Activated T-helper 2 cell treated with anti-CD3 and anti-CD28 coated beads, Interferon-gamma antibody, Interleukin-2, Interleukin-4, amounts not matched to agents 10 μg/mL and 5 μg/mL and 100 μg/mL, durations not matched to agents 14 hours and 24 hours and 36 hours (primary cell): Measurements from ENCODE around the gene VPS52. TPM values are rescaled to one million over a fixed set of nuclear protein-coding genes. Genes with fewer than 3 reads are reported as not detected.

Source experiments
- DNase-seq: peaks from one replicate; pipeline ENCODE4 v3.0.0; 2021; ENCODE audit warnings: low spot score
- H3K27ac Mint-ChIP-seq: one replicate; pipeline ENCODE4 v1.8.0; 2021; ENCODE audit warnings: mixed read lengths
- H3K27me3 Mint-ChIP-seq: one replicate; pipeline ENCODE4 v1.8.0; 2021; ENCODE audit warnings: low read depth, mixed read lengths
- H3K36me3 Mint-ChIP-seq: one replicate; pipeline ENCODE4 v1.8.0; 2021; ENCODE audit warnings: low read depth, mixed read lengths
- H3K4me1 Mint-ChIP-seq: one replicate; pipeline ENCODE4 v1.8.0; 2021; ENCODE audit warnings: low read depth, mixed read lengths
- H3K4me3 Mint-ChIP-seq: one replicate; pipeline ENCODE4 v1.8.0; 2021; ENCODE audit warnings: low read depth, mild to moderate bottlenecking, moderate library complexity, mixed read lengths
- H3K9me3 Mint-ChIP-seq: one replicate; pipeline ENCODE4 v1.8.0; 2021; ENCODE audit warnings: mixed read lengths
- intact Hi-C: fragments of 100-400 bp; cut with micrococcal nuclease; formaldehyde crosslinking; loops from one replicate; pipeline ENCODE4 v1.15.1; 2023
- total RNA-seq: library from RNA; stranded (reverse); gene quantifications from 2 replicates; pipeline ENCODE4 v1.2.3, GENCODE V29; 2022

VPS52 gene
- total RNA-seq, 1 donor from 2014 or later, result 56.7 TPM

DNA sequence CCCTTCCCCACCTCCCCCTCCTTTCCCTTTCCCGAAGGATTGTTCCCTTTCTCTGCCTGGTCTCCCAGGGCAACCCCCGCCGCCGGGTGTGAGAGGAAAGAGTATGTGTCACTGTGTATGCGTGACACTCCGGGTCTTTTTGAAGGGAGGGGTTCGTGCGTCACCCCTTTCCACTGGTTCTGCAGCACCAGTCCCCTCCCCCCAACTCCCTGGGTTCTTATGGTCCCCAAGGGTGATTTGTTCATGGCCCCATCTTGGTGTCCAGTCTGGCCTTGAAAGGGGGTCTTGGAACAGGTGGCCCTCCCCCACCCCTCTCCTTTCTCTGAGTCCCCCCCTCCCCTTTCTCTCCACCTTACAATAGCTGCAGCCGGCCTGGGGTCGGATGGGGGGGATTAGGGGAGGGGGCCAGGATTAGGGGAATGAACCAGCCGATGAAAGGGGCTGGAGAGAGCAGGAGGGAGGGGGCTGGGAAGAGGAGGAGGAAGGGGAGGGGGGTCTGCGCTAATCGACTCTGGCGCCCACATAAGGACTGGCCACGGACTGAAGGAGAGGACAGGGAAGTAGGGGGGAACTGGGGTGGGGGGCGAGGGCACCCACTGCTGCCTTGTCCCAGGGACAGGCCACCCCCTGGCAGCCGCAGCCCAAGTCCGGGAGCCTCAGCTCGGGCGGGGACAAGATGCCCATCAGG is 64.7 kb downstream of the VPS52 start:
- no peak overlapping the region for H3K27ac Mint-ChIP-seq

DNA sequence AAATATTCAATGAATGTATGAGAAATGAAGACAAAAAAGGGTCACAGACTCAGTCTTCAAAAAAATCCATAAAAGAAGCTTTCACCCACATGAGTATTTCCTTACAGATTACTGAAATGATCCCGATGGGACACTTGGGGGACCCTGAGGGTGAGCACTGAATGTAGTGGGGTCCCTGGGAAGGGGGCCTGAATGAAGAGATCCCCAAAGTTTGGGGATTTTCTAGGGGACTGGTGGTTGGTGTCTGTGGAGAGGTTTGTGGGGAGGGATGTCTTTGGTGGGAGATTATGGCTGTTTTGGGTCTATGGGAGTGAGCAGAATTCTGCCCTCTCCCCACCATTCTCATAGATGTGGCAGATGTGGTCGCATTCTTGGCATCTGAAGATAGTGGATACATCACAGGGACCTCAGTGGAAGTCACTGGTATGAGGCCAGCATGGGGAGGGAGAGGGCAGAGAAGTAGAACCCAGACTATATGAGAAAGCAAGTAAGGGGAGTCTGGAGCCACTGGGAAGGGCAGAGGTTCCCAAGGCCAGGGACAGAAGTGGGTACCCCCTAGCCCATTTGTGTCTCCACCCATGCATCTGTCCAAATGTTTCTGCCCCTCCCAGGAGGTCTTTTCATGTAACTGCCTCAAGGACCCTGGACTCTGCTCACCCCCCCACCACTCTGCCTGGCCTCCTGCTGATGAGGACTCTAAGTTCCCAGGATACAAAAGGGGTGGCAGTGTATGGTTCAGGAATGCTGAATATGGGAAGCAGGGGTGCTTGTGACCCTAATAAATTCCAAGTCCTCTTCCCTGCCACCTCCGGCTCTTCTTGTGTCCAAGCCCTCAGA is 65.4 kb downstream of the VPS52 start:
- H3K4me1 Mint-ChIP-seq, result peaks cover 58% of the 10 kb centered on the region
- no peaks in the 10 kb centered on the region for H3K27me3 Mint-ChIP-seq
- peaks cover 47% of the 10 kb centered on the region for H3K36me3 Mint-ChIP-seq
- no peak for DNase-seq
- intact Hi-C loops, result loop anchor here (5.0 to 10.0 kb wide), 2 partner anchors 186 to 361 kb away; partner anchors contain the start of genes KIFC1 and PSMB8
- no peaks in the 10 kb centered on the region for H3K9me3 Mint-ChIP-seq
- peak overlapping the region; percentile 97 for H3K27ac Mint-ChIP-seq
- peak overlapping the region; percentile 100 for H3K4me3 Mint-ChIP-seq

More for the DNA sequence above, 64.7 kb downstream of the VPS52 start:
- Mint-ChIP-seq H3K9me3 (no peaks in the 10 kb centered on the region), H3K36me3 (peaks cover 48% of the 10 kb centered on the region), H3K4me1 (peaks cover 53% of the 10 kb centered on the region), H3K27me3 (peaks cover under 1% of the 10 kb centered on the region), H3K4me3 (peak overlapping the region; percentile 88)
- intact Hi-C loops, result loop anchor here (5.0 to 10.0 kb wide), 2 partner anchors 185 to 362 kb away; partner anchors contain the start of genes KIFC1 and PSMB8
- no peak for DNase-seq

DNA sequence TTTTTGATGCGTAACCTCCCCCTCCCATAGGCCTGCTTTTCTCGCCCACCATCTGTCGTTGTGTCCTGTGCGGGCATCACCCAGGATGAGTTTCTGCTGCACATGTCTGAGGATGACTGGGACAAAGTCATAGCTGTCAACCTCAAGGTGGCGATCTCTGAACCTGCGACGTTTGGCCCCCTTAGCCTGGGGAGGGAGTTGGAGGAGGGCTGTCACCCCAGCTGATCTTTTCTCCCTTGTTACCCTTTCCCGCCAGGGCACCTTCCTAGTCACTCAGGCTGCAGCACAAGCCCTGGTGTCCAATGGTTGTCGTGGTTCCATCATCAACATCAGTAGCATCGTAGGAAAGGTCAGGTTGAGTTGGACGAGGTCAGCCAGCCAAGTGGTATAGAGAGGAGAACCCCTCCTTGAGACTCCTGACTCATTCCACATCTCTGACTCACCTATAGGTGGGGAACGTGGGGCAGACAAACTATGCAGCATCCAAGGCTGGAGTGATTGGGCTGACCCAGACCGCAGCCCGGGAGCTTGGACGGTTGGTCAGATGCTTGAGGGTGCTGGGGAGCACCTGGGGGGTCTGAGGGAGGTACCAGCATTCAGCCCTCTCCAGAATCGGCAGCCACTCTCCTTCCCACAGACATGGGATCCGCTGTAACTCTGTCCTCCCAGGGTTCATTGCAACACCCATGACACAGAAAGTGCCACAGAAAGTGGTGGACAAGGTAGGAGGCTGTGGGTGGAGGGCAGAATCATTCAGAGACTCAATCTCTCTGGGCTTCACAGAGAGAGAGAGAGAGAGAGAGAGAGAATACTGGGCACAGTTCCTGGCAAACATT is 66.3 kb downstream of the VPS52 start:
- intact Hi-C loops, result loop anchor here (1.0 to 10.0 kb wide), 3 partner anchors 44 to 361 kb away; partner anchors contain the start of genes KIFC1 and PSMB8
- peak overlapping the region; percentile 100 for H3K4me3 Mint-ChIP-seq
- no peaks in the 10 kb centered on the region for H3K27me3 Mint-ChIP-seq
- DNase-seq, result no peak
- peaks cover 61% of the 10 kb centered on the region for H3K4me1 Mint-ChIP-seq
- H3K9me3 Mint-ChIP-seq, result no peaks in the 10 kb centered on the region
- H3K27ac Mint-ChIP-seq, result peak overlapping the region; percentile 97
- peaks cover 48% of the 10 kb centered on the region for H3K36me3 Mint-ChIP-seq

DNA sequence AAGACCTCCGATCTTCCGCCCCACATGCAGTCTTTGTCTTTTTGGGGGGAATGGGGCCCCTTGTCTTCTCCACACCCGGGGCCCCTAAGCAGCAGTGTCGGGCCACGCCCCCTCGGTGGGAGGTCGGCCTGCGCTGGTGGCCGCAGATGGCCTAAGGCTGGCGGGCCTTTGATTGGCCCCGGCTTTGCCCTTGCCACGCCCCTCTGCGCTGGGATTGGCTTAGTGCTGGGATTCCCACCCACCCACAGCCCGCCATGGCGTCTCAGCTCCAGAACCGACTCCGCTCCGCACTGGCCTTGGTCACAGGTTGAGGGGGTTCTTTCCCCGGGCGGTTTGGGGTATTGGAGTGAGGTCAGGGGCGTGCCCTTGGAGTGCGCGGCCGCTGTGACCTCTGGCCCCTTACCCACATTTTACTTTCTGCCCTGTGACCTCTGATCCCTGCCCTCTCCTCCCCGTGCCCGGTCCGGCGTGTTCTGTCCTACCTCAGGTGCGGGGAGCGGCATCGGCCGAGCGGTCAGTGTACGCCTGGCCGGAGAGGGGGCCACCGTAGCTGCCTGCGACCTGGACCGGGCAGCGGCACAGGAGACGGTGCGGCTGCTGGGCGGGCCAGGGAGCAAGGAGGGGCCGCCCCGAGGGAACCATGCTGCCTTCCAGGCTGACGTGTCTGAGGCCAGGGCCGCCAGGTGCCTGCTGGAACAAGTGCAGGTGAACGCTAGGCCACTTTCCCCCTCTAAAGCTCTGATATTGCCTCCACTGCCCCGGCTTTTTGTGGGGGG is 67.1 kb downstream of the VPS52 start, which contains the start of gene HSD17B8:
TSS of gene HSD17B8 (plus strand) at position 241 of the 776 bp plus-strand sequence. CDS start at position 255, 14 bp downstream.
- no peaks in the 10 kb centered on the region for H3K27me3 Mint-ChIP-seq
- H3K9me3 Mint-ChIP-seq, result no peaks in the 10 kb centered on the region
- peak within 1 kb of the TSS; percentile 100 for H3K4me3 Mint-ChIP-seq
- H3K36me3 Mint-ChIP-seq, result peaks cover 42% of the 10 kb centered on the region
- intact Hi-C loops, result loop anchor here (1.0 to 10.0 kb wide), 4 partner anchors 45 to 1012 kb away; partner anchors contain the start of genes GPSM3, KIFC1, PBX2 and PSMB8
- peak; percentile 88 for DNase-seq
- peaks cover 60% of the 10 kb centered on the region for H3K4me1 Mint-ChIP-seq
- H3K27ac Mint-ChIP-seq, result peak within 1 kb of the TSS; percentile 97

DNA sequence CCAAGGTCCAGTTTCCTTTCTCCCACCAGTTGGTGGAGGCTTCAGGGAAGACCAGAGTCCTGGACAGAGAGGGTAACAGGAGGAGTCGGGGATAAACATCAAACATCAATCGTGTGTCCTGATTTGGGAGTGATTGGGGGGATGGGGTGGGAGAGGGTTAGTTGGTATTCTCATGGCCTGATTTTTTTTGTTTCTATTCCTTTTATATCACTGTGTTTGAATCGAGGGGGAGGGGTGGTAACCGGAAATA is 67.6 kb downstream of the VPS52 start:
- DNase-seq, result no peak
- Mint-ChIP-seq H3K4me3 (peak overlapping the region; percentile 100), H3K27me3 (no peaks in the 10 kb centered on the region), H3K9me3 (no peaks in the 10 kb centered on the region), H3K27ac (peak overlapping the region; percentile 25), H3K36me3 (peaks cover 36% of the 10 kb centered on the region), H3K4me1 (peaks cover 59% of the 10 kb centered on the region)
- intact Hi-C loops, result loop anchor here (5.0 to 10.0 kb wide), 2 partner anchors 359 to 1012 kb away; partner anchors contain the start of genes GPSM3, PBX2 and PSMB8

DNA sequence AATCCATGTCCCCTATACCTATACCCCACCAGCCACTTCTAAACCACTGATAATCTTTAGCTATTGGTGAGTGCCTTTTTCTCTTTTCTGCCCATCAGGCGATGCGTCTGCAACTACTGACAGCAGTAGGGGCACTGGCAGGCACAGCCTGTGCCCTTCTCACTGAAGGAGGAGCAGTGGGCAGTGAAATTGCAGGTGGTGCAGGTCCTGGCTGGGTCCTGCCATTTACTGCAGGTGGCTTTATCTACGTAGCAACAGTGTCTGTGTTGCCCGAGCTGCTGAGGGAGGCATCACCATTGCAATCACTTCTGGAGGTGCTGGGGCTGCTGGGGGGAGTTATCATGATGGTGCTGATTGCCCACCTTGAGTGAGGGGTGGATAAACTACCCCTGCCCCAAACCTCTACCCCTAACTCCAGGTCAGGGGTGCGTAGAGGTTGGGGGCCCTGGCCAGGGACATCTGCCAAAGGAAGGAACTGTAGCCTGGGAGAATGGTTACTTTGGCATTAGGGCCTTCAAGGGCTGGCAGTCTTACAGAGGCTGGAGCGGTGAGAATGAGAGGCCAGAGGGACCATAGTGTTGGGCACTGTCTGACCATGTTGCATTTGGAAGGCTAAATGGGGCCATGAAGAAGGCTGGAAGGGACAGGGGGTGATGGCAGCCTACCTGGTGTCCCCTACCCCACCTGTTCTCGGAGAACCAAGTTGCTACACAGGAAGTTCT is 68.1 kb downstream of the VPS52 start:
- Mint-ChIP-seq H3K4me3 (peak overlapping the region; percentile 100), H3K27me3 (no peaks in the 10 kb centered on the region), H3K4me1 (peaks cover 58% of the 10 kb centered on the region), H3K36me3 (peaks cover 39% of the 10 kb centered on the region), H3K27ac (peak overlapping the region; percentile 42), H3K9me3 (no peaks in the 10 kb centered on the region)
- DNase-seq, result no peak
- intact Hi-C loops, result loop anchor here (5.0 to 10.0 kb wide), 2 partner anchors 359 to 1011 kb away; partner anchors contain the start of genes GPSM3, PBX2 and PSMB8

DNA sequence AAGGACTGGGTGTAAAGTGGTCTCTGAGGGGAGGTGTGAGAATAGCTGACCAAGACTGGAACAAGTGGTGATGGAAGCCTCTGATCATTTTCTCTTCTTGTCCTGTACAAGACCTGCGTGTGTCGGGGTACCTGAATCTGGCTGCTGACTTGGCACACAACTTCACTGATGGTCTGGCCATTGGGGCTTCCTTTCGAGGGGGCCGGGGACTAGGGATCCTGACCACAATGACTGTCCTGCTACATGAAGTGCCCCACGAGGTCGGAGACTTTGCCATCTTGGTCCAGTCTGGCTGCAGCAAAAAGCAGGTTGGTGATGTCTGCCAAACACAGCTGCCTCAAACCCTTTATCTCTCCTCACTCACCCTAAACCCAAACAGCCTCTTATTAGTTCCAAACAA is 68.9 kb downstream of the VPS52 start:
- Mint-ChIP-seq H3K4me1 (peaks cover 59% of the 10 kb centered on the region), H3K36me3 (peaks cover 39% of the 10 kb centered on the region), H3K9me3 (no peaks in the 10 kb centered on the region), H3K4me3 (peak overlapping the region; percentile 100), H3K27ac (peak overlapping the region; percentile 35), H3K27me3 (no peaks in the 10 kb centered on the region)
- intact Hi-C loops, result loop anchor here (5.0 to 10.0 kb wide), 2 partner anchors 358 to 1010 kb away; partner anchors contain the start of genes GPSM3, PBX2 and PSMB8
- no peak for DNase-seq

DNA sequence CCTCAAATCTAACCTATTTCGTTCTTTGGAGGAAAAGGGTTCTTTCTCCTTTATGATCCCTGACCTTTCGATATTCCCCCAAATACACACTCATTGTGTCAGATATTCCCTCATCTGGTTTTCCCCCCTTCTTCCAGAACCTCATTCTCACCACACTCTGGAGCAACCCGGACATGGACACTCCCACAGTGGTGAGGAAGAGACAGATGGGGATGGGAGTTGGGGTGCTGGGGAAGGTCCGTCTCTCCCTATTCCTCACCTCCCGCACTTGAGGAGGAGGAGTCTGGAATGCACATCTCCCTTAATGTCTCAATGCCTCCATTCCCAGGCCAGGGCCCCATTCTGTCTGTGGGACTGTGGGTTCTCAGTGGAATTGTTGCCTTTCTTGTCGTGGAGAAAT is 69.7 kb downstream of the VPS52 start:
- no peak for DNase-seq
- Mint-ChIP-seq H3K36me3 (peaks cover 46% of the 10 kb centered on the region), H3K4me3 (peak overlapping the region; percentile 100), H3K27ac (peak overlapping the region; percentile 98), H3K4me1 (peaks cover 64% of the 10 kb centered on the region), H3K9me3 (no peaks in the 10 kb centered on the region), H3K27me3 (no peaks in the 10 kb centered on the region)
- intact Hi-C loops, result loop anchor here (2.0 to 10.0 kb wide), 5 partner anchors 69 to 1010 kb away; partner anchors contain the start of genes GPSM3, PBX2, PHF1 and PSMB8

DNA sequence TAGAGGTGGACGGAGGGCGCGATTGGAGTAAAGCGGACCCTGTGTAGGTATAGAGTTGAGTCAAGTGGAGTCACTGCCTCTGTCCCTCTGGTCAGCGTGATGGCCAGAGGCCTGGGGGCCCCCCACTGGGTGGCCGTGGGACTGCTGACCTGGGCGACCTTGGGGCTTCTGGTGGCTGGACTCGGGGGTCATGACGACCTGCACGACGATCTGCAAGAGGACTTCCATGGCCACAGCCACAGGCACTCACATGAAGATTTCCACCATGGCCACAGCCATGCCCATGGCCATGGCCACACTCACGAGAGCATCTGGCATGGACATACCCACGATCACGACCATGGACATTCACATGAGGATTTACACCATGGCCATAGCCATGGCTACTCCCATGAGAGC is 70.5 kb downstream of the VPS52 start:
- Mint-ChIP-seq H3K27me3 (no peaks in the 10 kb centered on the region), H3K4me3 (peak overlapping the region; percentile 100), H3K4me1 (peaks cover 57% of the 10 kb centered on the region), H3K36me3 (peaks cover 52% of the 10 kb centered on the region), H3K9me3 (no peaks in the 10 kb centered on the region), H3K27ac (peak overlapping the region; percentile 98)
- intact Hi-C loops, result loop anchor here (2.0 to 10.0 kb wide), 5 partner anchors 70 to 1009 kb away; partner anchors contain the start of genes GPSM3, PBX2, PHF1 and PSMB8
- DNase-seq, result no peak
